Central memory CD8-positive, alpha-beta T cell (primary cell): ENCODE data around the gene JCHAIN.
"Not testable (repeated sequence)": the region's sequence is repeated elsewhere in the genome, so short reads cannot be mapped to it uniquely, and the experiment has no call there.

ENCODE experiments used
- ATAC-seq: fragments of 150-1000 bp; cut with Tn5 transposase; replicated peaks from 2 replicates; pipeline ENCODE4 v1.10.0; 2022; ENCODE audit warnings: mild to moderate bottlenecking, moderate FRiP score, moderate number of reproducible peaks; ENCODE audit not compliant: poor library complexity, severe bottlenecking; ENCODE audit errors: extremely low read depth
- DNase-seq, 2 donors: peaks; one replicate each; pipeline ENCODE4 v3.0.0; 2021; ENCODE audit warnings: low spot score in 2 of 2
- H3K27ac Mint-ChIP-seq: one replicate; pipeline ENCODE4 v1.8.0; 2022; ENCODE audit warnings: low read depth, mild to moderate bottlenecking, moderate library complexity, mixed read lengths
- H3K27me3 Mint-ChIP-seq: one replicate; pipeline ENCODE4 v1.8.0; 2022; ENCODE audit warnings: mixed read lengths
- H3K36me3 Mint-ChIP-seq: one replicate; pipeline ENCODE4 v1.8.0; 2022; ENCODE audit warnings: mild to moderate bottlenecking, moderate library complexity, mixed read lengths; ENCODE audit not compliant: insufficient read depth
- H3K4me1 Mint-ChIP-seq: one replicate; pipeline ENCODE4 v1.8.0; 2022; ENCODE audit warnings: mixed read lengths
- H3K4me3 Mint-ChIP-seq: one replicate; pipeline ENCODE4 v1.8.0; 2022; ENCODE audit warnings: mild to moderate bottlenecking, moderate library complexity, mixed read lengths
- H3K9me3 Mint-ChIP-seq: one replicate; pipeline ENCODE4 v1.8.0; 2022; ENCODE audit warnings: mixed read lengths

The JCHAIN gene

DNA sequence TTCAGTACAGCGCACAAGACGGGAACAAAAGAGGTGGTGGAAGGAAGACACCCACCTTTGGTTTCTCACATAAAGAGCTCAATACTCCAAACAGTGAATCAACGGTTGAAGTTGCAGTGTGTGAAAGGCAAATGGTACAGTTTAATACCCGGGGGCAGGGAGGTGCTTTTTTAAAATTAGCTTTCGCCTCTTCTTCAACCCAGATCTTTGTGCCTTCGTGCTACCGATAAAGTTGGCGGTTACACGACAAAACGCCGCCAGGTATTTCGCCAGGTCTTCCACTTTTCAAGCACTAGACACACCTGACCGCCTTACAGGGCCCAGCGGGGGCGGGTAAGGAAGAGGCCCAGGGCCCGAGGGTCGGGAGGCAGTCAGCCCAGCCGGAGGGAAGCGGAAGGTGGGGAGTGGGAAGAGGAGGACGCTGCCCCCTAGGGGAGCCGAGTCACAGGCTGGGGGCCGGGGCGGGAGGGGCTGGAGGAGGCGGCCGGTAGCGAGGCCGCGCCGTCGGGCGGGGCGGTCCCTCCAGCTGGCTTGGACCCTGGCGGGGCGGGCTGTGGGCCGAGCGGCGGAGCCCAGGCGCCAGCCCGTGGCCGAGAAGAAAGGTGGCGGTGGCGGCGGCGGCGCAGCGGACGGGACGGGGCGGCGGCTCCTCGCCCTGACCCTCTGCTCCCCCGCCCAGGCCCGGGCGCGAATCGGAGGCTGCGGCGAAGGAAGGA is 38.1 kb upstream of the JCHAIN start:
- Mint-ChIP-seq H3K27ac (peak overlapping the region; percentile 85), H3K4me1 (peaks cover 23% of the 10 kb centered on the region), H3K36me3 (peaks cover 5% of the 10 kb centered on the region), H3K27me3 (no peaks in the 10 kb centered on the region), H3K4me3 (peak overlapping the region; percentile 86), H3K9me3 (no peaks in the 10 kb centered on the region)
- ATAC-seq = peak; percentile 34
- peak; percentile 21 to 31 for DNase-seq

- no peak for DNase-seq
These were observed 37.4 kb upstream of the JCHAIN start for GRCh38 chr4:70703619-70704214.

DNA sequence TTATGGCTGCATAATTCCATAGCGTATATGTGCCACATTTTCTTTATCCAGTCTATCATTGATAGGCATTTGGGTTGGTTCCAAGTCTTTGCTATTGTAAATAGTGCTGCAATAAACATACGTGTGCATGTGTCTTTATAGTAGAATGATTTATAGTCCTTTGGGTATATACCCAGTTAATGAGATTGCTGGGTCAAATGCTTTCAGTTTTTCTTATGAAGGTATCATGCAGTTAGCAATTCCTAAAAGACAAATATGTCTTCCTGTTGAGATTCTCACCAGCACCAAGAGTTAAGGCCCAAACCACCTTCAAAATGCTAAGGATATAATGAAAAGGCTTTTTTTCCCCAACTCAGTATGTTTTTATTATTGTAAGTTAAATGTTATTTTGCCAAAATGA is 36.3 kb upstream of the JCHAIN start:
- not testable (repeated sequence) for H3K27me3 Mint-ChIP-seq, DNase-seq, H3K9me3 Mint-ChIP-seq, H3K4me3 Mint-ChIP-seq, H3K27ac Mint-ChIP-seq, ATAC-seq, H3K36me3 Mint-ChIP-seq
- H3K4me1 Mint-ChIP-seq = peaks cover 23% of the 10 kb centered on the region

More at GRCh38 chr4:70703619-70704214, 37.4 kb upstream of the JCHAIN start:
- no peak for ATAC-seq
- no peaks in the 10 kb centered on the region for H3K27me3 Mint-ChIP-seq
- H3K4me1 Mint-ChIP-seq = peaks cover 23% of the 10 kb centered on the region
- peak overlapping the region; percentile 85 for H3K27ac Mint-ChIP-seq
- H3K4me3 Mint-ChIP-seq = peak overlapping the region; percentile 86
- peaks cover 5% of the 10 kb centered on the region for H3K36me3 Mint-ChIP-seq
- H3K9me3 Mint-ChIP-seq = no peaks in the 10 kb centered on the region

- DNase-seq (no peak), ATAC-seq (no peak)
- Mint-ChIP-seq H3K36me3 (peaks cover 5% of the 10 kb centered on the region), H3K9me3 (no peaks in the 10 kb centered on the region), H3K27me3 (no peaks in the 10 kb centered on the region), H3K4me1 (peaks cover 20% of the 10 kb centered on the region), H3K27ac (no peak overlapping the region), H3K4me3 (no peak overlapping the region)
These were observed 35.0 kb upstream of the JCHAIN start for GRCh38 chr4:70701271-70701670.

- no peak overlapping the region for H3K4me3 Mint-ChIP-seq
- no peaks in the 10 kb centered on the region for H3K9me3 Mint-ChIP-seq
- H3K36me3 Mint-ChIP-seq = peaks cover 5% of the 10 kb centered on the region
- H3K4me1 Mint-ChIP-seq = peaks cover 14% of the 10 kb centered on the region
- H3K27me3 Mint-ChIP-seq = no peaks in the 10 kb centered on the region
- H3K27ac Mint-ChIP-seq = no peak overlapping the region
- no peak for ATAC-seq
- no peak for DNase-seq
These were observed 34.4 kb upstream of the JCHAIN start for GRCh38 chr4:70700712-70701111.

GRCh38 chr4:70698435-70698834 is 32.1 kb upstream of the JCHAIN start:
- not testable (repeated sequence) for ATAC-seq, H3K27ac Mint-ChIP-seq

GRCh38 chr4:70694633-70695032 is 28.3 kb upstream of the JCHAIN start:
- H3K27ac Mint-ChIP-seq, DNase-seq, H3K4me3 Mint-ChIP-seq, H3K36me3 Mint-ChIP-seq, H3K27me3 Mint-ChIP-seq, ATAC-seq, H3K9me3 Mint-ChIP-seq: not testable (repeated sequence)
- peaks cover 11% of the 10 kb centered on the region for H3K4me1 Mint-ChIP-seq

More at GRCh38 chr4:70698435-70698834, 32.1 kb upstream of the JCHAIN start:
- not testable (repeated sequence) for H3K36me3 Mint-ChIP-seq, DNase-seq, H3K27me3 Mint-ChIP-seq, H3K4me1 Mint-ChIP-seq, H3K9me3 Mint-ChIP-seq, H3K4me3 Mint-ChIP-seq

- Mint-ChIP-seq H3K27me3 (no peaks in the 10 kb centered on the region), H3K9me3 (no peaks in the 10 kb centered on the region), H3K36me3 (peaks cover 27% of the 10 kb centered on the region), H3K4me3 (no peak overlapping the region), H3K27ac (no peak overlapping the region), H3K4me1 (peaks cover 33% of the 10 kb centered on the region)
- ATAC-seq = no peak
- DNase-seq = no peak
These were observed 25.4 kb upstream of the JCHAIN start for GRCh38 chr4:70691661-70692060.

DNA sequence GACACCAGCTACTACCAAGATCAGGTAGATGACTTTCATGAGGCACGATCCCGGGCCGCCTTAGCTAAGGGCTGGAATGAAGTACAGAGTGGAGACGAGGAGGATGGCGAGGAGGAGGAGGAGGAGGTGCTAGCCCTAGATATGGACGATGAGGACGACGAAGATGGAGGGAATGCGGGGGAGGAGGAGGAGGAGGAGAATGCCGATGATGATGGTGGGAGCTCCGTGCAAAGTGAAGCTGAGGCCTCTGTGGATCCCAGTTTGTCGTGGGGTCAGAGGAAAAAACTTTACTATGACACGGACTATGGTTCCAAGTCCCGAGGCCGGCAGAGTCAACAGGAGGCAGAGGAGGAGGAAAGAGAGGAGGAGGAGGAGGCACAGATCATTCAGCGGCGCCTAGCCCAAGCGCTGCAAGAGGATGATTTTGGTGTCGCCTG is 22.5 kb upstream of the JCHAIN start:
- ATAC-seq = peak; percentile 5
- Mint-ChIP-seq H3K36me3 (peaks cover 27% of the 10 kb centered on the region), H3K4me1 (peaks cover 33% of the 10 kb centered on the region), H3K27me3 (no peaks in the 10 kb centered on the region), H3K27ac (peak overlapping the region; percentile 96), H3K9me3 (no peaks in the 10 kb centered on the region), H3K4me3 (peak overlapping the region; percentile 93)
- DNase-seq = no peak

DNA sequence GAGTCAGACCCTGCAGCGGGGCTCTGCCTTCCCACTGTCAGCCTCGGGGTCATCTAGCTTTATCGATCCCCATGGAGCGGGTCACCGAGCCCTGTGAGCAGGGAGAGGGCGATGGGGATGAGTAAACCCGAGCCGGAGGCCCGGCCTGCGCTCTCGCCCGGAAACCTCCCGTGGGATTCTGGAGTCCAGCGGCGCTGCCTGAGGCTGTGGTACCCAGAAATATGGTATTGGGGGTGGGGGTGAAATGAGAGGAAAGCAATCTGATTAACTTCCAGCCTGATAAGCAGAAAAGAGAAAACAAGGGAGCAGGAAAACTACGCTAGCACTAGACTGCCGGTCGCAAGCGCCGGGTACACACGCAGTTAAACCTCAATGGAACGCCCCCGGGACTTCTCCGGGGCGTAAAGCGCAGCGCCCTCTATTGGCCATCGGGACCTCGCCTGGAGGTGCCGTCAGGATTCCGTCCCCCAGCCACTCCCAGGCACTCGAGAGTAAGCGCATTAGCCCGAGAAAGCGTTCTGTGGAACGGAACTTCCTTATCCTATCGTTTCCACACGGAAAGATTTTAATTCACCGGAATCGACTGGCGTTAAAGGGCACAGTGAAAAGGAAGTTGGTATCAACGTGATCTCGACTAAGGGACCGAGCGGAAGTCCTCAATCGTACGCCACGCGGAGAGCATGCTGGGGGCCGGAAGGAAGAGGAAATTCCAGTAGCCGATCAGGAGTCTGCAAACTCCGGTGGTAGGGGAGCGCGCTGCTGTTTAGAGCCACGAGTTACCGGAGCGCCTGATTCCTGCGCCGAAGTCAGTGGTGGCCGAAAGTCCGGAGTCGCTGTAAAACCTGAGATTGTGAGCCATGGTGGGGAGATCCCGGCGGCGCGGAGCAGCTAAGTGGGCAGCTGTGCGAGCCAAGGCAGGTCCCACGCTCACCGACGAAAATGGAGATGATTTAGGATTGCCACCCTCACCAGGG is 21.8 kb upstream of the JCHAIN start, which contains the start of gene UTP3:
Gene UTP3, plus strand, starts transcription at position 712 of the 974 bp plus-strand sequence. Its CDS starts 146 bp downstream, at position 858.
- DNase-seq (peak; percentile 88 to 90), ATAC-seq (peak; percentile 90)
- no peaks in the 10 kb centered on the region for H3K27me3 Mint-ChIP-seq
- H3K9me3 Mint-ChIP-seq = no peaks in the 10 kb centered on the region
- H3K36me3 Mint-ChIP-seq = peaks cover 26% of the 10 kb centered on the region
- H3K27ac Mint-ChIP-seq = peak within 1 kb of the TSS; percentile 96
- H3K4me3 Mint-ChIP-seq = peak within 1 kb of the TSS; percentile 93
- H3K4me1 Mint-ChIP-seq = peaks cover 33% of the 10 kb centered on the region

GRCh38 chr4:70687392-70687791 is 21.1 kb upstream of the JCHAIN start:
- no peak for ATAC-seq

DNA sequence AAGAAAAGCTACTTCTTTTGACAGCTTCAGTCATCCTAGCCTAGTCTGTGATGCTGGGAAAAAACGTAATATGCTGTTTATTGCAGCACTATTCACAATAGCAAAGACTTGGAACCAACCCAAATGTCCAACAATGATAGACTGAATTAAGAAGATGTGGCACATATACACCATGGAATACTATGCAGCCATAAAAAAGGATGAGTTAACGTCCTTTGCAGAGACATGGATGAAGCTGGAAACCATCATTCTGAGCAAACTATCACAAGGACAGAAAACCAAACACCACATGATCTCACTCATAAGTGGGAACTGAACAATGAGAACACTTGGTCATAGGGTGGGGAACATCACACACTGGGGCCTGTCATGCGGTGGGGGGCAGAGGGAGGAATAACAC is 15.8 kb upstream of the JCHAIN start:
- not testable (repeated sequence) for DNase-seq, H3K9me3 Mint-ChIP-seq, H3K27ac Mint-ChIP-seq, ATAC-seq, H3K36me3 Mint-ChIP-seq, H3K4me1 Mint-ChIP-seq, H3K27me3 Mint-ChIP-seq, H3K4me3 Mint-ChIP-seq

More at GRCh38 chr4:70687392-70687791, 21.1 kb upstream of the JCHAIN start:
- no peak for DNase-seq
- H3K4me1 Mint-ChIP-seq = peaks cover 33% of the 10 kb centered on the region
- peak overlapping the region; percentile 93 for H3K4me3 Mint-ChIP-seq
- peaks cover 26% of the 10 kb centered on the region for H3K36me3 Mint-ChIP-seq
- H3K27me3 Mint-ChIP-seq = no peaks in the 10 kb centered on the region
- peak overlapping the region; percentile 96 for H3K27ac Mint-ChIP-seq
- no peaks in the 10 kb centered on the region for H3K9me3 Mint-ChIP-seq
